Panc1 (cell line): ENCODE data around the gene ETNK2. TPM values are rescaled to one million over a fixed set of nuclear protein-coding genes. Genes with fewer than 3 reads are reported as not detected.

Source experiments
- ATAC-seq: fragments of 200-7000 bp; cut with Tn5 transposase; 2 replicates; pipeline ENCODE4 v1.9.1; 2020; ENCODE audit warnings: mild to moderate bottlenecking, moderate library complexity
- BruUV-seq: library from RNA; stranded (reverse); fragments of 400-500 nt; replicated peaks from 2 replicates; lab custom pipeline; 2021; lab: Mats Ljungman, UMichigan
- CTCF ChIA-PET: fragments of 300-600 bp; sonication (Branson Sonifier 250); formaldehyde crosslinking; loops from one replicate; lab custom pipeline; 2022; ENCODE audit warnings: antibody characterized with exemption; lab: Charles Lee
- POLR2A ChIA-PET: fragments of 300-600 bp; sonication (Branson Sonifier 250); formaldehyde crosslinking; loops from one replicate; lab custom pipeline; 2022; ENCODE audit warnings: antibody characterized with exemption; lab: Charles Lee
- DNase-seq: peaks from one replicate; pipeline ENCODE4 v3.0.0-alpha.2; 2010; ENCODE audit warnings: low read depth, low spot score
- H3K27ac ChIP-seq: 2 replicates; pipeline ENCODE4 v1.5.1; 2011; ENCODE audit warnings: mild to moderate bottlenecking, low read length, inconsistent platforms
- H3K27me3 ChIP-seq: fragments of 200-500 bp; sonication (Bioruptor generic); 2 replicates; pipeline ENCODE4 v1.6.0; 2014; ENCODE audit warnings: low read length, inconsistent platforms; ENCODE audit not compliant: control insufficient read depth, insufficient read depth
- H3K36me3 ChIP-seq: fragments of 200-500 bp; sonication (Bioruptor generic); 2 replicates; pipeline ENCODE4 v1.5.1; 2014; ENCODE audit warnings: inconsistent platforms, mild to moderate bottlenecking, low read length, moderate library complexity; ENCODE audit not compliant: control insufficient read depth, insufficient read depth
- H3K4me1 ChIP-seq: 2 replicates; pipeline ENCODE4 v1.5.1; 2011; ENCODE audit warnings: inconsistent platforms, mild to moderate bottlenecking, low read length, moderate library complexity; ENCODE audit not compliant: control insufficient read depth, insufficient read depth
- H3K4me3 ChIP-seq, 2 experiments: 2 replicates each; pipeline ENCODE4 v1.5.1; 2011 to 2012; ENCODE audit warnings: low read depth in 2 of 2, low read length in 2 of 2, mild to moderate bottlenecking in 2 of 2, inconsistent platforms in 1 of 2, moderate library complexity in 1 of 2
- H3K9me3 ChIP-seq: fragments of 200-500 bp; sonication (Bioruptor generic); 2 replicates; pipeline ENCODE4 v1.5.1; 2014; ENCODE audit warnings: low read depth, mild to moderate bottlenecking, inconsistent platforms, low read length, moderate library complexity; ENCODE audit not compliant: control insufficient read depth, insufficient read depth
- POLR2AphosphoS5 ChIP-seq: IDR thresholded peaks from 2 replicates; pipeline ENCODE4 v1.6.1; 2012; ENCODE audit warnings: mild to moderate bottlenecking, low read depth, low read length, moderate library complexity
- SIN3A ChIP-seq: IDR thresholded peaks from 2 replicates; pipeline ENCODE4 v1.6.1; 2012; ENCODE audit warnings: low read depth, mild to moderate bottlenecking, low read length, moderate library complexity, borderline replicate concordance; ENCODE audit not compliant: insufficient read depth
- TCF7L2 ChIP-seq: IDR thresholded peaks from 2 replicates; pipeline ENCODE4 v1.6.1; 2011; ENCODE audit warnings: mild to moderate bottlenecking, low read depth, low read length, inconsistent platforms
- in situ Hi-C: cut with HindIII; loops from 2 replicates; pipeline ENCODE4 v1.10.0; 2016; ENCODE audit warnings: low sequenced_read_pairs, low pct_unique_long_range_greater_than_20kb
- intact Hi-C: fragments of 100-400 bp; cut with micrococcal nuclease; formaldehyde crosslinking; loops from one replicate; pipeline ENCODE4 v1.10.0; 2022; ENCODE audit not compliant: unreplicated experiment
- total RNA-seq: library from RNA; stranded (reverse); gene quantifications from one replicate; pipeline ENCODE4 v1.2.1, GENCODE V29; 2021; ENCODE audit not compliant: unreplicated experiment
- TF ChIP-seq, protein P1 (sequence below): fragments of 450-650 bp; IDR thresholded peaks from 2 replicates; pipeline ENCODE4 v1.5.1; 2017; ENCODE audit warnings: mild to moderate bottlenecking
- TF ChIP-seq, protein P2 (sequence below), 2 experiments: IDR thresholded peaks; 2 replicates each; pipeline ENCODE4 v1.6.1; 2011 to 2012; ENCODE audit warnings: low read depth in 2 of 2, control low read depth in 1 of 2, low read length in 1 of 2, mild to moderate bottlenecking in 1 of 2, moderate library complexity in 1 of 2; ENCODE audit not compliant: insufficient read depth in 1 of 2

The ETNK2 gene
- total RNA-seq, 1 experiment from 2014 or later = 6.7 TPM

DNA sequence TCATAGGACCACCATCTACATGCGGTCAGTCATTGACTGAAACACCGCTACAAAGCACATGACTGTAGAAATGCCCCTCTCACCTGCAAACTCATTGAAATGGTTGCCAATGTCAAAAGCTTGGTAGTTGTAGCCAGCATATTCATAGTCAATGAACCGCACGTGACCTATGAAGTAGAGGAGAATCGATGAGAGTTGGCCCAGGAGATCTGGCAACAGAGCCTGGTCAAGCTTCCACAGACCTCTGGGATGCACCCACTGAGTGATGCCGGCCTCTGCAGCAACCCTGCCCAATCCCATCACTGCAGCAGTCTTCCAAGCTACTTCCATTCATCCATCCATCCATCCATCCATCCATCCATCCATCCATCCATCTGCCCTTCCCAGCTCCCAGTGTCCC is 11.9 kb downstream of the ETNK2 start:
- DNase-seq (no peak), ATAC-seq (no peak)
- no TSS peak for BruUV-seq
- Histone ChIP-seq H3K36me3 (no peaks in the 10 kb centered on the region), H3K4me1 (no peaks in the 10 kb centered on the region), H3K9me3 (no peaks in the 10 kb centered on the region), H3K27me3 (no peaks in the 10 kb centered on the region), H3K27ac (no peak overlapping the region), H3K4me3 (no peak overlapping the region)
- POLR2A ChIA-PET = no interaction called here
- CTCF ChIA-PET = interaction anchor here (0.7 to 1.2 kb wide), 2 partner anchors 11 to 300 kb away, joined by 4 to 7 read pairs; no protein-coding TSS in a partner anchor
- intact Hi-C loops = no loop called here
- in situ Hi-C loops = loop anchor here (25.0 kb wide), 1 partner anchor 278 kb away; the partner anchor contains the start of gene SNRPE
- TF ChIP-seq, protein P1, sequence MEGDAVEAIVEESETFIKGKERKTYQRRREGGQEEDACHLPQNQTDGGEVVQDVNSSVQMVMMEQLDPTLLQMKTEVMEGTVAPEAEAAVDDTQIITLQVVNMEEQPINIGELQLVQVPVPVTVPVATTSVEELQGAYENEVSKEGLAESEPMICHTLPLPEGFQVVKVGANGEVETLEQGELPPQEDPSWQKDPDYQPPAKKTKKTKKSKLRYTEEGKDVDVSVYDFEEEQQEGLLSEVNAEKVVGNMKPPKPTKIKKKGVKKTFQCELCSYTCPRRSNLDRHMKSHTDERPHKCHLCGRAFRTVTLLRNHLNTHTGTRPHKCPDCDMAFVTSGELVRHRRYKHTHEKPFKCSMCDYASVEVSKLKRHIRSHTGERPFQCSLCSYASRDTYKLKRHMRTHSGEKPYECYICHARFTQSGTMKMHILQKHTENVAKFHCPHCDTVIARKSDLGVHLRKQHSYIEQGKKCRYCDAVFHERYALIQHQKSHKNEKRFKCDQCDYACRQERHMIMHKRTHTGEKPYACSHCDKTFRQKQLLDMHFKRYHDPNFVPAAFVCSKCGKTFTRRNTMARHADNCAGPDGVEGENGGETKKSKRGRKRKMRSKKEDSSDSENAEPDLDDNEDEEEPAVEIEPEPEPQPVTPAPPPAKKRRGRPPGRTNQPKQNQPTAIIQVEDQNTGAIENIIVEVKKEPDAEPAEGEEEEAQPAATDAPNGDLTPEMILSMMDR = no peak
- TF ChIP-seq TCF7L2 = no peak
- no peak for TF ChIP-seq POLR2AphosphoS5
- no peak for TF ChIP-seq SIN3A
- TF ChIP-seq, protein P2, sequence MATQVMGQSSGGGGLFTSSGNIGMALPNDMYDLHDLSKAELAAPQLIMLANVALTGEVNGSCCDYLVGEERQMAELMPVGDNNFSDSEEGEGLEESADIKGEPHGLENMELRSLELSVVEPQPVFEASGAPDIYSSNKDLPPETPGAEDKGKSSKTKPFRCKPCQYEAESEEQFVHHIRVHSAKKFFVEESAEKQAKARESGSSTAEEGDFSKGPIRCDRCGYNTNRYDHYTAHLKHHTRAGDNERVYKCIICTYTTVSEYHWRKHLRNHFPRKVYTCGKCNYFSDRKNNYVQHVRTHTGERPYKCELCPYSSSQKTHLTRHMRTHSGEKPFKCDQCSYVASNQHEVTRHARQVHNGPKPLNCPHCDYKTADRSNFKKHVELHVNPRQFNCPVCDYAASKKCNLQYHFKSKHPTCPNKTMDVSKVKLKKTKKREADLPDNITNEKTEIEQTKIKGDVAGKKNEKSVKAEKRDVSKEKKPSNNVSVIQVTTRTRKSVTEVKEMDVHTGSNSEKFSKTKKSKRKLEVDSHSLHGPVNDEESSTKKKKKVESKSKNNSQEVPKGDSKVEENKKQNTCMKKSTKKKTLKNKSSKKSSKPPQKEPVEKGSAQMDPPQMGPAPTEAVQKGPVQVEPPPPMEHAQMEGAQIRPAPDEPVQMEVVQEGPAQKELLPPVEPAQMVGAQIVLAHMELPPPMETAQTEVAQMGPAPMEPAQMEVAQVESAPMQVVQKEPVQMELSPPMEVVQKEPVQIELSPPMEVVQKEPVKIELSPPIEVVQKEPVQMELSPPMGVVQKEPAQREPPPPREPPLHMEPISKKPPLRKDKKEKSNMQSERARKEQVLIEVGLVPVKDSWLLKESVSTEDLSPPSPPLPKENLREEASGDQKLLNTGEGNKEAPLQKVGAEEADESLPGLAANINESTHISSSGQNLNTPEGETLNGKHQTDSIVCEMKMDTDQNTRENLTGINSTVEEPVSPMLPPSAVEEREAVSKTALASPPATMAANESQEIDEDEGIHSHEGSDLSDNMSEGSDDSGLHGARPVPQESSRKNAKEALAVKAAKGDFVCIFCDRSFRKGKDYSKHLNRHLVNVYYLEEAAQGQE (IDR thresholded peaks at IDR 0.05; ENCODE audit: insufficient read depth in 1 of 2, low read depth in 2 of 2, low read length in 1 of 2) = no peak

DNA sequence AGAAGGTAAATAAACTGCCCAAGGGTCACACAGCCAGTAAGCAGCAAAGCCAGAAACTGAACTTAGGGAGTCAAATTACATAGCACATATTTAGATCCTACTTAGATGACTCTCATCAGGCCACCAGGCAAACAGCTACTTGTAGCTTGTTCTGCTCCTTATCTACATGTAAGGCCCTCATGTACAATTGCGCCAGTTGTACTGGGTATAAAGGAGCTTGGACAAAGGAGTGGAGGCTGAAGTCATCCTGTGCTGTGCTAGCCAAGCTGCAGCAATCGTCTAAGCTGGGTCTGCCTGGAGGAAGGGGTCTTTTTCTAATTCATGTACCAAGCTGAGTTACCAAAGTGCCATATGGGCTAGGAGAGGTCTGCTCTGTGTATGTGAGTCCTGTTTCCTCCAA is 12.8 kb downstream of the ETNK2 start:
- intact Hi-C loops (no loop called here), in situ Hi-C loops (loop anchor here (25.0 kb wide), 1 partner anchor 277 kb away; the partner anchor contains the start of gene SNRPE)
- Histone ChIP-seq H3K36me3 (no peaks in the 10 kb centered on the region), H3K27me3 (no peaks in the 10 kb centered on the region), H3K4me3 (no peak overlapping the region), H3K4me1 (no peaks in the 10 kb centered on the region), H3K27ac (no peak overlapping the region), H3K9me3 (no peaks in the 10 kb centered on the region)
- ATAC-seq (no peak), DNase-seq (no peak)
- BruUV-seq = no TSS peak
- ChIA-PET CTCF (no interaction called here), POLR2A (interaction anchor here (0.5 kb wide), 1 partner anchor 270 kb away, joined by 3 read pairs; no protein-coding TSS in a partner anchor)
- TF ChIP-seq, protein P2 (IDR thresholded peaks at IDR 0.05; ENCODE audit: insufficient read depth in 1 of 2, low read depth in 2 of 2, low read length in 1 of 2) = no peak
- no peak for TF ChIP-seq POLR2AphosphoS5
- TF ChIP-seq TCF7L2 = no peak
- TF ChIP-seq, protein P1 = no peak
- no peak for TF ChIP-seq SIN3A
